ENCODE data around the gene RGS3.

RGS3 gene

GRCh38 chr9:113608082-113608685 is 144.7 kb downstream of the RGS3 start:
- DNase-seq, result no peak

- DNase-seq, result no peak
Measured at GRCh38 chr9:113609562-113610318, 146.2 kb downstream of the RGS3 start.

- DNase-seq, result no peak
Measured at GRCh38 chr9:113611461-113612215, 148.1 kb downstream of the RGS3 start.

- DNase-seq, result no peak
Measured at GRCh38 chr9:113612216-113612747, 148.8 kb downstream of the RGS3 start.

GRCh38 chr9:113612828-113613227 is 149.3 kb downstream of the RGS3 start:
- DNase-seq, result no peak

- DNase-seq, result no peak
Measured at GRCh38 chr9:113613815-113614413, 150.4 kb downstream of the RGS3 start.

GRCh38 chr9:113614843-113615648 is 151.5 kb downstream of the RGS3 start:
- DNase-seq, result peak; percentile 69

GRCh38 chr9:113616116-113616515 is 152.6 kb downstream of the RGS3 start:
- DNase-seq, result no peak

GRCh38 chr9:113616621-113617496 is 153.3 kb downstream of the RGS3 start:
- DNase-seq, result no peak

GRCh38 chr9:113617550-113617949 is 154.0 kb downstream of the RGS3 start:
- no peak for DNase-seq

- no peak for DNase-seq
Measured at GRCh38 chr9:113618836-113619490, 155.4 kb downstream of the RGS3 start.

- no peak for DNase-seq
Measured at GRCh38 chr9:113619491-113620376, 156.2 kb downstream of the RGS3 start.

- no peak for DNase-seq
Measured at GRCh38 chr9:113620377-113621161, 157.0 kb downstream of the RGS3 start.

GRCh38 chr9:113621309-113621791 is 157.8 kb downstream of the RGS3 start:
- DNase-seq, result no peak

GRCh38 chr9:113621980-113622379 is 158.5 kb downstream of the RGS3 start:
- DNase-seq, result no peak

GRCh38 chr9:113622600-113623400 is 159.3 kb downstream of the RGS3 start:
- peak; percentile 41 for DNase-seq

GRCh38 chr9:113623851-113624485 is 160.4 kb downstream of the RGS3 start:
- no peak for DNase-seq

All from suppressor macrophage treated with lipopolysaccharide for 4 hours (primary cell).